NT2/D1 (cell line): Measurements from ENCODE around the gene HTR6.
"Not testable (repeated sequence)": the region's sequence is repeated elsewhere in the genome, so short reads cannot be mapped to it uniquely, and the experiment has no call there.

Experiments
- DNase-seq: peaks from one replicate; pipeline ENCODE4 v3.0.0-alpha.2; 2011; ENCODE audit warnings: low read depth, low spot score
- H3K27me3 ChIP-seq: 2 replicates; pipeline ENCODE4 v1.6.0; 2011; ENCODE audit warnings: mild to moderate bottlenecking; ENCODE audit not compliant: insufficient read length, insufficient read depth
- H3K36me3 ChIP-seq: 2 replicates; pipeline ENCODE4 v1.6.1; 2011; ENCODE audit warnings: mild to moderate bottlenecking, low read length, mixed read lengths; ENCODE audit not compliant: insufficient read depth, insufficient read length
- H3K4me1 ChIP-seq: 2 replicates; pipeline ENCODE4 v1.5.1; 2011; ENCODE audit not compliant: insufficient read depth, insufficient read length
- H3K4me3 ChIP-seq: 2 replicates; pipeline ENCODE4 v1.5.1; 2011; ENCODE audit warnings: low read depth; ENCODE audit not compliant: insufficient read length
- H3K9ac ChIP-seq: 2 replicates; pipeline ENCODE4 v1.6.0; 2011; ENCODE audit warnings: low read depth; ENCODE audit not compliant: insufficient read length
- H3K9me3 ChIP-seq: 2 replicates; pipeline ENCODE4 v1.5.1; 2011; ENCODE audit warnings: mild to moderate bottlenecking, low read length; ENCODE audit not compliant: insufficient read depth
- SUZ12 ChIP-seq: IDR thresholded peaks from 2 replicates; pipeline ENCODE4 v1.6.1; 2011; ENCODE audit not compliant: insufficient read length, insufficient read depth; ENCODE audit errors: extremely low read depth
- YY1 ChIP-seq: IDR thresholded peaks from 2 replicates; pipeline ENCODE4 v1.6.1; 2011; ENCODE audit not compliant: insufficient read length, insufficient read depth
- ZNF274 ChIP-seq: IDR thresholded peaks from 2 replicates; pipeline ENCODE4 v1.6.1; 2011; ENCODE audit warnings: mild to moderate bottlenecking, low read depth, low read length

HTR6 gene

DNA sequence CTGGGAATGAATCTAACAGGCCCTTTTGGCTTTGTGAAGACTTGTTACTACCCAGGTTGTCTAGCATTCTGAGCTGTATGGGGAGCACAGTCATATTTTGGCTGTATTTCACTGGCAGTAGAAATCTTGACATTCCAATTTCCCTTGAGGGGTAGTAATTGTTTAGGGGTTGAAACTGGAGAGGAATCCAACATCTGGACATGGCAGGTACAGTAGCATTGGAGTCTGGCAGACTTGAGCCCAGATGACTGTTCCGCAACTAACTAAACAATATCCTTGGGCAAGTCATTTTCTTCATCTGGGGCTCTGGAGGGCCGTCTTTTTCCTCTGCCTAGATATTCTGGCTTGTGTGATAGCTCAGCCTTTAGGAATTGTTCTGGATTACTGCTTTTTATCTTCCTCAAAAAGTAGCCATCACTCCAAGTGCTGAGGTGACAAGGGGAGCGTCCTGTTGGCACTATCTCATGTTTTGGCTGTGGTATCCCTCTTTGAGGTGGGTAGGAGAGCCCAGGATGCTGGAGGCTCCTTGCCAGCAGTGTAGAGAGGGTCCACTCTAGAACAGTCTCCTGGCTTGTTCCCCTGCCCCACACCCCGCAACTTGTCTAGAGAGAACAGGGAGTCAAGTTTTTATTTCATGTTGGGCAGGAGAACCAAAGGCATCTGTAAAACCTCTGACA is 43.3 kb upstream of the HTR6 start:
- H3K4me1 ChIP-seq = no peaks in the 10 kb centered on the region
- H3K9ac ChIP-seq = no peak overlapping the region
- H3K9me3 ChIP-seq = no peaks in the 10 kb centered on the region
- peaks cover 40% of the 10 kb centered on the region for H3K36me3 ChIP-seq
- no peak for DNase-seq
- H3K27me3 ChIP-seq = no peaks in the 10 kb centered on the region
- no peak overlapping the region for H3K4me3 ChIP-seq
- no peak for TF ChIP-seq YY1
- TF ChIP-seq ZNF274 = no peak
- TF ChIP-seq SUZ12 = no peak

DNA sequence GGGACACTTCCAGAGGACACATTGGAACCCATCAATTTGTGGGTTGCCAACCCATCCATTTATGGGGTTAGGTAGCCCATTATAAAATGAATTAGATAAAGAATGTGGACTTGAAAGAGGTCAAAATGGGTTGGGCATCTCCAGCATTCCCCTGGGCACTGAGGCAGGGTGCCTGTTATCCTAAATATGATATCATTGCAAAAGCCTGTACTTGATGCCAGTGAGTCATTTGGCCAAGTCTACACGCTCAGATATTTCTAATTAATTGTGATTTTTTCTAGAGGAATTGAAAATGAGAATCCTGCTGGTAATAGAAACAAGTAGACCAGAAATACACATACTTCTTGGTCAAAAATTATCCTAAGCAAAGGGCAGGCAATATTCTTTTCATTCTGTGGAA is 42.5 kb upstream of the HTR6 start:
- Histone ChIP-seq H3K9ac (no peak overlapping the region), H3K4me1 (no peaks in the 10 kb centered on the region), H3K27me3 (no peaks in the 10 kb centered on the region), H3K9me3 (no peaks in the 10 kb centered on the region), H3K4me3 (no peak overlapping the region), H3K36me3 (peaks cover 43% of the 10 kb centered on the region)
- no peak for DNase-seq
- no peak for TF ChIP-seq SUZ12

DNA sequence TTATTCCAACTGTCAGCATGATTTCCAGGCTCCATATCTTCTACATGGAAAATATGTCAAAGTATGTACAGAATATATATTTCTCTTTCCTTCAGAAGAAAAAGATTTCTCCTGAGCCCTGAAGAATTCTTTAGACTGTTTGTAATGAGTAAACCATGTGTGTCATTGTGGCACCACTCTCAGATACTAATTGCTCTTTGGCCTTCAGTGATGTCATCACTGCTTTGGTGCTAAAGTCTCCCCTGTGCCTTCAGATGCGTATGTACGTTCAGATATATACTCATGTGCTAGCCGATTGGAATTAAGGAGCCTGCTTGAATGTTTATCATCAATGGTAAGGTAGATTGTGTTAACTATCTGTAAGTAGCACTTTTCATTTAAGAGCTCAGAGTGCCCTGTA is 41.2 kb upstream of the HTR6 start:
- H3K36me3 ChIP-seq = peaks cover 47% of the 10 kb centered on the region
- no peaks in the 10 kb centered on the region for H3K9me3 ChIP-seq
- H3K27me3 ChIP-seq = no peaks in the 10 kb centered on the region
- H3K4me3 ChIP-seq = no peak overlapping the region
- no peak overlapping the region for H3K9ac ChIP-seq
- no peaks in the 10 kb centered on the region for H3K4me1 ChIP-seq
- TF ChIP-seq SUZ12 = no peak
- TF ChIP-seq YY1 = no peak
- TF ChIP-seq ZNF274 = no peak
- no peak for DNase-seq

DNA sequence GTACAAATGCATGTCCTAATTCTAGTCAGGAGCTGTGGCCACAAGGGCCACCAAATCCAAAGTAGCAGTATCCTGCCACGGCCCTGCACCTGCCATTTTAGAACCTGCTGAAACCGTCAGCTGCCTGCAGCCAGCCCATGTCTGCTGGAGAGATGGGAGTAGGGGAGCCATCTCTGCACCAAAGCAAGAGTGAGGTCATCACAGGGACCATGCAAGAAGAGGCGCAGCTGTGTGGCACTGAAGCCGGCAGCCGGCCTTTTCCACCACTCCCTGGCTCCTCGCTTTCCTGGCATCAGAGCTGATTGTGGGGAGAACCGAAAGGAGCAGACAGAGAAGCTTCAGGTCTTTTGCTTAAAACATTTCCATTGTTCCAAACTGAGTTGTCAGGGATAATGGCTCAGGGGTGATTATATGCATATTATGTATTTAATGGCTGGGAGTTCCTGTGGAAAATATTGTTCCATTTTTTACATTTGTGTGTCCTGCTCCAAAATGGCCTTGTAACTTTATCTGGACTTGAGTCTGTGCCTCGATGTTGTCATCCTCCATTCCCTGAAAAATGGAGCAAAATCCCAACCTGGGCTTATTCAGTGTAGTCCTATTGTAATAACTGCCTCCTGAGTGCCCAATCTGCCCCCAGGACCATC is 39.3 kb upstream of the HTR6 start:
- H3K27me3 ChIP-seq = no peaks in the 10 kb centered on the region
- H3K9ac ChIP-seq = no peak overlapping the region
- no peak for TF ChIP-seq ZNF274
- H3K4me1 ChIP-seq = peaks cover 5% of the 10 kb centered on the region
- H3K9me3 ChIP-seq = no peaks in the 10 kb centered on the region
- H3K4me3 ChIP-seq = no peak overlapping the region
- DNase-seq = no peak
- H3K36me3 ChIP-seq = peaks cover 47% of the 10 kb centered on the region

DNA sequence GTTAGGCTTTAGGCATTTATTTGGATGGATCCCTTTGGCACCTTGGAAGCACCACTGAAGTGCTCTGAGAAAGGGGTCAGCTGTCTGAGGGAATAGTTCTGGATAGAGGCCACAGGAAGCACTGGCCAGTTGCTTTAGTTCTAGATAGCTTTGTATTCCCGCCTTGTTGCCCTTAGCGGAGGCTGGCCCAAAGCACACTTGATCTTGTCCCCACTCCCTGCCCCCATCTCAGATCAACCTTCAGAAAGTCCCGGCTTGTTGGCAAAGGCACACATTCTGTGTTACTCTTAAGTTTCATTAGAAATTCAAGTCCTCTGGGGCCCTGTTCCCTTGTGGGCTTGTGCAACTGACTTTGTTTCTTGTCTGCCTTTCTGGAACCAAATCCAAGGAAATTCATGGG is 35.8 kb upstream of the HTR6 start:
- DNase-seq = no peak
- no peak overlapping the region for H3K4me3 ChIP-seq
- no peaks in the 10 kb centered on the region for H3K27me3 ChIP-seq
- no peaks in the 10 kb centered on the region for H3K9me3 ChIP-seq
- no peak overlapping the region for H3K9ac ChIP-seq
- H3K4me1 ChIP-seq = peaks cover 5% of the 10 kb centered on the region
- TF ChIP-seq YY1 = no peak
- no peak for TF ChIP-seq SUZ12
- H3K36me3 ChIP-seq = peaks cover 38% of the 10 kb centered on the region

DNA sequence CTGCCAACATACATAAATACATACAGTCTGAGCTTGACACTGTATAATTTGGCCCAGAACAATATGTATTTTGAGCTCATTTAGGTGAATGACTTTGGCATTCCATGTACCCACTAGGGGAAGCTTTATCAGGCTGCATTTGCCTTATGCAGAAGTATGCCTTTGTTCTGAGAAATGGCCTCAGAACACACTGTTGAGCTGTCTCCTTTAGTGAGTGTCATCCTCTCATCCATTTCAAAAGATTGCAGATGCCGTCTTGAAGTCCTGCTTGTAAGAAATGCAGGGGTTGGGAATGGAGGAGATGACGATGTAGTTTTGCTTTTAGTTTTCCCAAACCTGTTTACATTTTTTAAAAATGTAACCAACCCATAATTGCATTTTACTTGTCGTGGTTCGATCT is 35.3 kb upstream of the HTR6 start:
- Histone ChIP-seq H3K27me3 (no peaks in the 10 kb centered on the region), H3K4me3 (no peak overlapping the region), H3K9ac (no peak overlapping the region), H3K36me3 (peaks cover 36% of the 10 kb centered on the region), H3K4me1 (peaks cover 5% of the 10 kb centered on the region), H3K9me3 (no peaks in the 10 kb centered on the region)
- no peak for TF ChIP-seq YY1
- TF ChIP-seq ZNF274 = no peak
- no peak for TF ChIP-seq SUZ12
- no peak for DNase-seq

DNA sequence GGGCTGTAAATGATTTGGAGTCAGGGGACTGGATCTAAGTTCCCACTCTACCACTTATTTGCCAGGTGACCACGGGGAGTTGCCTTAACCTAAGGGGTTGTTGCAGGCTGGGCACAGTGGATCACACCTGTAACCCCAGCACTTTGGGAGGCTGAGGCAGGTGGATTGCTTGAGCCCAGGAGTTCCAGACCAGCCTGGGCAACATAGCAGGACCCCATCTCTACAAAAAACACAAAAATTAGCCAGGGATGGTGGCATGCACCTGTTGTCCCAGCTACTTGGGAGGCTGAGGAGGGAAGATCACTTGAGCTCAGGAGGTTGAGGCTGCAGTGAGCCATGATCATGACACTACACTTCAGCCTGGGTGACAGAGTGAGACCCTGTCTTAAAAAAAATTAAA is 34.5 kb upstream of the HTR6 start:
- H3K9me3 ChIP-seq, H3K9ac ChIP-seq, H3K4me3 ChIP-seq, H3K4me1 ChIP-seq, H3K27me3 ChIP-seq, DNase-seq: not testable (repeated sequence)
- peaks cover 27% of the 10 kb centered on the region for H3K36me3 ChIP-seq

DNA sequence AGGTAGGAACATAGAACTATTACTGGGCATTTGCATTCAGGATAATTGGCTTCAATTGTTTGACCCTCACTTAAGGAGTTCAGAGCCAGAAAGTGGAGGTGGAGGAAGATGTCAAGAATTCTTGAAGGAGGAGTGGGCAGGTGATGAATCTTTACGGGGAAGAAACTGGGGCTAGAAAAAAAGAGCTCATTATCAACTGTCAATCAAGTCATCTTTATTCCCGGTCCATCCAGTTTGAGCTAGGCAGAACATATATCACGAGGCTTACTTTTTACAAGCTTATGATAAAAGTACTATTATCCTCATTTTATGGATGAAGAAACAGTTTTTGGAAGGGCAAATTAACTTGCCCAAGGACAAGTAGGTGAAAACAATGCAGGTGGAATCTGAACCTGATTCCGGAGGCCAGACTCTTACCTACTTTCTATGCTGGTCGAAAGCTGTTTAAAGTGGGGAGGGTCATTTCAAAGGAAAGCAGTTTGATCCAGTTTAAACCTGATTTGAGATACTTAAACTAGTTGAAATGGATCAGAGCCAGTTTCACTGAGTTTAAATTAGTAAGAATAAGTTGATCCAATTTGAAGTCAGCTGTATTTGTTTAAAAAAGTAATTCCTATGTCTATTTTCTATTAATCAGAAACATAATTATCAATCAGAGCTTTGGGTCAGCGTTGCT is 33.8 kb upstream of the HTR6 start:
- no peak for DNase-seq
- no peaks in the 10 kb centered on the region for H3K9me3 ChIP-seq
- H3K9ac ChIP-seq = no peak overlapping the region
- H3K4me1 ChIP-seq = peaks cover 5% of the 10 kb centered on the region
- H3K27me3 ChIP-seq = no peaks in the 10 kb centered on the region
- no peak overlapping the region for H3K4me3 ChIP-seq
- peaks cover 21% of the 10 kb centered on the region for H3K36me3 ChIP-seq
- TF ChIP-seq SUZ12 (no peak), ZNF274 (no peak), YY1 (no peak)
